Measurements from ENCODE around the gene G2E3. TPM values are rescaled to one million over a fixed set of nuclear protein-coding genes. Genes with fewer than 3 reads are reported as not detected.

Gene G2E3
- total and polyA plus RNA-seq, 2 of the 13 experiments (the other 11 are each of a cell fraction or from before 2014, with no cell fraction given) = 22.8 to 63.0 TPM

DNA sequence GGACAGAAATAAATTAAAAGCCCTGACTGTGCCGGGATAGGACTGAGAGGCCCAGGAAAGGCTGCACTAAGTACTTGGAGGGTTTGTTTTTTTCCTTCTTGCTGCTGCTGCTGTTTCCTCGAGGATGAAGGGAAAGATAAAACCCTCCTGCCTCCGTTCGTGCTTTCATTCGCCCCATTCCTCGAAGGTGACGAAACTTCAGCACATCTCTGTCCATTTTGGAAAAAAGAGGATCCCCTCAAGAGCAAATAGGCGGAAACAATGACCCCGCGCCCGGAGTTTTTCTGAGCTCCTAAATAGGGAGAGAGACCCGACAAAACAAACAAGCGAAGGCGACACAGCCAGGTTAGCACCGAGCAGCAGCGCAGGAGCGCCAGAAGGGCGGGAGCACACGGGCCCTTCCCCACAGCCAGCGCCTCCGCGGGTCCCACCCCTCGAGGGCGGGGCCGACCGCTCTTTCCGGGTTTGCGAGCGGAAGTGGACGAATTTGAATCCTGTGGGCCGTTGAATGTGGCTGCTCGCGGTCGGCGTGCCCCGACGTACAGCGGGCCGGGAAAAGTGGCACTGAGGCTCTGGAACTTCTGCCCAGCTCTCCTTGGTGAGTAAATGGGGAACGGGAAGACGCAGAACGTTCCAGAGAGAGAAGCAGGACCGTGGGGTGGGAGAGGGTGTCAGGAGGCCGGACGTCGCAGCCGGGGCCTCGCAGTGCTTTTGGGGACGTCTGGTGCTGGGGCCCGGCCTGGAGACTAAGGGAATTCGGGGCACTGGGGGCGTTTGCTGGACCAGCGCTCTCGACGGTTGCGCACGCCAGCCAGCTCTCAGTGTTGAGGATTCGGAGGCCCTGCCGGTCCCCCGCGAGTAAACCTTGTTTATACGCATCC lies at the start of gene G2E3 (continued):
- TF ChIP-seq, protein P1, sequence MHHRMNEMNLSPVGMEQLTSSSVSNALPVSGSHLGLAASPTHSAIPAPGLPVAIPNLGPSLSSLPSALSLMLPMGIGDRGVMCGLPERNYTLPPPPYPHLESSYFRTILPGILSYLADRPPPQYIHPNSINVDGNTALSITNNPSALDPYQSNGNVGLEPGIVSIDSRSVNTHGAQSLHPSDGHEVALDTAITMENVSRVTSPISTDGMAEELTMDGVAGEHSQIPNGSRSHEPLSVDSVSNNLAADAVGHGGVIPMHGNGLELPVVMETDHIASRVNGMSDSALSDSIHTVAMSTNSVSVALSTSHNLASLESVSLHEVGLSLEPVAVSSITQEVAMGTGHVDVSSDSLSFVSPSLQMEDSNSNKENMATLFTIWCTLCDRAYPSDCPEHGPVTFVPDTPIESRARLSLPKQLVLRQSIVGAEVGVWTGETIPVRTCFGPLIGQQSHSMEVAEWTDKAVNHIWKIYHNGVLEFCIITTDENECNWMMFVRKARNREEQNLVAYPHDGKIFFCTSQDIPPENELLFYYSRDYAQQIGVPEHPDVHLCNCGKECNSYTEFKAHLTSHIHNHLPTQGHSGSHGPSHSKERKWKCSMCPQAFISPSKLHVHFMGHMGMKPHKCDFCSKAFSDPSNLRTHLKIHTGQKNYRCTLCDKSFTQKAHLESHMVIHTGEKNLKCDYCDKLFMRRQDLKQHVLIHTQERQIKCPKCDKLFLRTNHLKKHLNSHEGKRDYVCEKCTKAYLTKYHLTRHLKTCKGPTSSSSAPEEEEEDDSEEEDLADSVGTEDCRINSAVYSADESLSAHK (CRISPR knock-in tag; IDR thresholded peaks at IDR 0.05; ENCODE audit: borderline replicate concordance) = peak; percentile 91; the same call in 1 of the 2 replicates
- TF ChIP-seq SRY (CRISPR knock-in tag; IDR thresholded peaks at IDR 0.05) (peak; percentile 98), SMARCE1 (IDR thresholded peaks at IDR 0.05; ENCODE audit: borderline replicate concordance) (no peak), YEATS2 (CRISPR knock-in tag; IDR thresholded peaks at IDR 0.05; ENCODE audit: borderline replicate concordance) (peak; percentile 96), ERF (CRISPR knock-in tag; IDR thresholded peaks at IDR 0.05) (peak; percentile 99), ZSCAN29 (CRISPR knock-in tag; conservative IDR thresholded peaks at IDR 0.05) (peak; percentile 71), SOX5 (CRISPR knock-in tag; IDR thresholded peaks at IDR 0.05; ENCODE audit: borderline replicate concordance) (peak; percentile 71; the same call in 1 of the 2 replicates), ZBTB42 (CRISPR knock-in tag; IDR thresholded peaks at IDR 0.05) (peak; percentile 86; the same call in 1 of the 2 replicates)
- TF ChIP-seq, protein P2, sequence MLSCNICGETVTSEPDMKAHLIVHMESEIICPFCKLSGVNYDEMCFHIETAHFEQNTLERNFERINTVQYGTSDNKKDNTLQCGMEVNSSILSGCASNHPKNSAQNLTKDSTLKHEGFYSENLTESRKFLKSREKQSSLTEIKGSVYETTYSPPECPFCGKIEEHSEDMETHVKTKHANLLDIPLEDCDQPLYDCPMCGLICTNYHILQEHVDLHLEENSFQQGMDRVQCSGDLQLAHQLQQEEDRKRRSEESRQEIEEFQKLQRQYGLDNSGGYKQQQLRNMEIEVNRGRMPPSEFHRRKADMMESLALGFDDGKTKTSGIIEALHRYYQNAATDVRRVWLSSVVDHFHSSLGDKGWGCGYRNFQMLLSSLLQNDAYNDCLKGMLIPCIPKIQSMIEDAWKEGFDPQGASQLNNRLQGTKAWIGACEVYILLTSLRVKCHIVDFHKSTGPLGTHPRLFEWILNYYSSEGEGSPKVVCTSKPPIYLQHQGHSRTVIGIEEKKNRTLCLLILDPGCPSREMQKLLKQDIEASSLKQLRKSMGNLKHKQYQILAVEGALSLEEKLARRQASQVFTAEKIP (CRISPR knock-in tag; IDR thresholded peaks at IDR 0.05; ENCODE audit: borderline replicate concordance) = no peak
- TF ChIP-seq, protein P3, sequence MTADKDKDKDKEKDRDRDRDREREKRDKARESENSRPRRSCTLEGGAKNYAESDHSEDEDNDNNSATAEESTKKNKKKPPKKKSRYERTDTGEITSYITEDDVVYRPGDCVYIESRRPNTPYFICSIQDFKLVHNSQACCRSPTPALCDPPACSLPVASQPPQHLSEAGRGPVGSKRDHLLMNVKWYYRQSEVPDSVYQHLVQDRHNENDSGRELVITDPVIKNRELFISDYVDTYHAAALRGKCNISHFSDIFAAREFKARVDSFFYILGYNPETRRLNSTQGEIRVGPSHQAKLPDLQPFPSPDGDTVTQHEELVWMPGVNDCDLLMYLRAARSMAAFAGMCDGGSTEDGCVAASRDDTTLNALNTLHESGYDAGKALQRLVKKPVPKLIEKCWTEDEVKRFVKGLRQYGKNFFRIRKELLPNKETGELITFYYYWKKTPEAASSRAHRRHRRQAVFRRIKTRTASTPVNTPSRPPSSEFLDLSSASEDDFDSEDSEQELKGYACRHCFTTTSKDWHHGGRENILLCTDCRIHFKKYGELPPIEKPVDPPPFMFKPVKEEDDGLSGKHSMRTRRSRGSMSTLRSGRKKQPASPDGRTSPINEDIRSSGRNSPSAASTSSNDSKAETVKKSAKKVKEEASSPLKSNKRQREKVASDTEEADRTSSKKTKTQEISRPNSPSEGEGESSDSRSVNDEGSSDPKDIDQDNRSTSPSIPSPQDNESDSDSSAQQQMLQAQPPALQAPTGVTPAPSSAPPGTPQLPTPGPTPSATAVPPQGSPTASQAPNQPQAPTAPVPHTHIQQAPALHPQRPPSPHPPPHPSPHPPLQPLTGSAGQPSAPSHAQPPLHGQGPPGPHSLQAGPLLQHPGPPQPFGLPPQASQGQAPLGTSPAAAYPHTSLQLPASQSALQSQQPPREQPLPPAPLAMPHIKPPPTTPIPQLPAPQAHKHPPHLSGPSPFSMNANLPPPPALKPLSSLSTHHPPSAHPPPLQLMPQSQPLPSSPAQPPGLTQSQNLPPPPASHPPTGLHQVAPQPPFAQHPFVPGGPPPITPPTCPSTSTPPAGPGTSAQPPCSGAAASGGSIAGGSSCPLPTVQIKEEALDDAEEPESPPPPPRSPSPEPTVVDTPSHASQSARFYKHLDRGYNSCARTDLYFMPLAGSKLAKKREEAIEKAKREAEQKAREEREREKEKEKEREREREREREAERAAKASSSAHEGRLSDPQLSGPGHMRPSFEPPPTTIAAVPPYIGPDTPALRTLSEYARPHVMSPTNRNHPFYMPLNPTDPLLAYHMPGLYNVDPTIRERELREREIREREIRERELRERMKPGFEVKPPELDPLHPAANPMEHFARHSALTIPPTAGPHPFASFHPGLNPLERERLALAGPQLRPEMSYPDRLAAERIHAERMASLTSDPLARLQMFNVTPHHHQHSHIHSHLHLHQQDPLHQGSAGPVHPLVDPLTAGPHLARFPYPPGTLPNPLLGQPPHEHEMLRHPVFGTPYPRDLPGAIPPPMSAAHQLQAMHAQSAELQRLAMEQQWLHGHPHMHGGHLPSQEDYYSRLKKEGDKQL (CRISPR knock-in tag; IDR thresholded peaks at IDR 0.05; ENCODE audit: low read depth) = peak; percentile 59
- TF ChIP-seq, protein P4, sequence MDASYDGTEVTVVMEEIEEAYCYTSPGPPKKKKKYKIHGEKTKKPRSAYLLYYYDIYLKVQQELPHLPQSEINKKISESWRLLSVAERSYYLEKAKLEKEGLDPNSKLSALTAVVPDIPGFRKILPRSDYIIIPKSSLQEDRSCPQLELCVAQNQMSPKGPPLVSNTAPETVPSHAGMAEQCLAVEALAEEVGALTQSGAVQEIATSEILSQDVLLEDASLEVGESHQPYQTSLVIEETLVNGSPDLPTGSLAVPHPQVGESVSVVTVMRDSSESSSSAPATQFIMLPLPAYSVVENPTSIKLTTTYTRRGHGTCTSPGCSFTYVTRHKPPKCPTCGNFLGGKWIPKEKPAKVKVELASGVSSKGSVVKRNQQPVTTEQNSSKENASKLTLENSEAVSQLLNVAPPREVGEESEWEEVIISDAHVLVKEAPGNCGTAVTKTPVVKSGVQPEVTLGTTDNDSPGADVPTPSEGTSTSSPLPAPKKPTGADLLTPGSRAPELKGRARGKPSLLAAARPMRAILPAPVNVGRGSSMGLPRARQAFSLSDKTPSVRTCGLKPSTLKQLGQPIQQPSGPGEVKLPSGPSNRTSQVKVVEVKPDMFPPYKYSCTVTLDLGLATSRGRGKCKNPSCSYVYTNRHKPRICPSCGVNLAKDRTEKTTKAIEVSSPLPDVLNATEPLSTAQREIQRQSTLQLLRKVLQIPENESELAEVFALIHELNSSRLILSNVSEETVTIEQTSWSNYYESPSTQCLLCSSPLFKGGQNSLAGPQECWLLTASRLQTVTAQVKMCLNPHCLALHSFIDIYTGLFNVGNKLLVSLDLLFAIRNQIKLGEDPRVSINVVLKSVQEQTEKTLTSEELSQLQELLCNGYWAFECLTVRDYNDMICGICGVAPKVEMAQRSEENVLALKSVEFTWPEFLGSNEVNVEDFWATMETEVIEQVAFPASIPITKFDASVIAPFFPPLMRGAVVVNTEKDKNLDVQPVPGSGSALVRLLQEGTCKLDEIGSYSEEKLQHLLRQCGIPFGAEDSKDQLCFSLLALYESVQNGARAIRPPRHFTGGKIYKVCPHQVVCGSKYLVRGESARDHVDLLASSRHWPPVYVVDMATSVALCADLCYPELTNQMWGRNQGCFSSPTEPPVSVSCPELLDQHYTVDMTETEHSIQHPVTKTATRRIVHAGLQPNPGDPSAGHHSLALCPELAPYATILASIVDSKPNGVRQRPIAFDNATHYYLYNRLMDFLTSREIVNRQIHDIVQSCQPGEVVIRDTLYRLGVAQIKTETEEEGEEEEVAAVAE (CRISPR knock-in tag; IDR thresholded peaks at IDR 0.05; ENCODE audit: borderline replicate concordance) = peak; percentile 85
- TF ChIP-seq, protein P5, sequence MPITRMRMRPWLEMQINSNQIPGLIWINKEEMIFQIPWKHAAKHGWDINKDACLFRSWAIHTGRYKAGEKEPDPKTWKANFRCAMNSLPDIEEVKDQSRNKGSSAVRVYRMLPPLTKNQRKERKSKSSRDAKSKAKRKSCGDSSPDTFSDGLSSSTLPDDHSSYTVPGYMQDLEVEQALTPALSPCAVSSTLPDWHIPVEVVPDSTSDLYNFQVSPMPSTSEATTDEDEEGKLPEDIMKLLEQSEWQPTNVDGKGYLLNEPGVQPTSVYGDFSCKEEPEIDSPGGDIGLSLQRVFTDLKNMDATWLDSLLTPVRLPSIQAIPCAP (CRISPR knock-in tag; IDR thresholded peaks at IDR 0.05; ENCODE audit: low read depth) = no peak; the same call in 1 of the 2 replicates
